Measurements from ENCODE around the gene CNTN5. TPM values are rescaled to one million over a fixed set of nuclear protein-coding genes. Genes with fewer than 3 reads are reported as not detected.

CNTN5 gene
- total RNA-seq, 1 experiment from 2014 or later: not detected

GRCh38 chr11:99229544-99229943 lies 208.8 kb downstream of the CNTN5 start:
- Histone ChIP-seq H4K20me1 (ENCODE audit: insufficient read depth, low read depth, low read length) (no peaks in the 10 kb centered on the region), H3K4me2 (ENCODE audit: low read depth, low read length, poor library complexity, severe bottlenecking) (no peak overlapping the region), H3K36me3 (ENCODE audit: insufficient read depth, low read length) (no peaks in the 10 kb centered on the region), H2AFZ (ENCODE audit: low read length) (no peak overlapping the region), H3K9ac (ENCODE audit: low read length) (no peak overlapping the region), H3K4me3 (ENCODE audit: low read length) (no peak overlapping the region), H3K27me3 (ENCODE audit: low read length) (no peaks in the 10 kb centered on the region), H3K9me2 (replicated peaks; ENCODE audit: insufficient read depth, low read length) (no peaks in the 10 kb centered on the region), H3K9me3 (ENCODE audit: low read length) (peaks cover 60% of the 10 kb centered on the region), H3K79me2 (ENCODE audit: low read length) (no peaks in the 10 kb centered on the region), H3K4me1 (ENCODE audit: low read length) (no peaks in the 10 kb centered on the region), H3K27ac (ENCODE audit: low read length) (no peak overlapping the region)
- DNase-seq: no peak

GRCh38 chr11:99234534-99234933 lies 213.8 kb downstream of the CNTN5 start:
- no peak overlapping the region for H2AFZ ChIP-seq (ENCODE audit: low read length)
- no peaks in the 10 kb centered on the region for H3K79me2 ChIP-seq (ENCODE audit: low read length)
- H3K4me3 ChIP-seq (ENCODE audit: low read length): no peak overlapping the region
- H3K27me3 ChIP-seq (ENCODE audit: low read length): no peaks in the 10 kb centered on the region
- no peaks in the 10 kb centered on the region for H3K36me3 ChIP-seq (ENCODE audit: insufficient read depth, low read length)
- no peaks in the 10 kb centered on the region for H3K9me2 ChIP-seq (replicated peaks; ENCODE audit: insufficient read depth, low read length)
- H3K4me2 ChIP-seq (ENCODE audit: low read depth, low read length, poor library complexity, severe bottlenecking): no peak overlapping the region
- H3K27ac ChIP-seq (ENCODE audit: low read length): no peak overlapping the region
- H4K20me1 ChIP-seq (ENCODE audit: insufficient read depth, low read depth, low read length): no peaks in the 10 kb centered on the region
- peaks cover 59% of the 10 kb centered on the region for H3K9me3 ChIP-seq (ENCODE audit: low read length)
- H3K9ac ChIP-seq (ENCODE audit: low read length): no peak overlapping the region
- no peaks in the 10 kb centered on the region for H3K4me1 ChIP-seq (ENCODE audit: low read length)
- no peak for DNase-seq

- Histone ChIP-seq H3K27me3 (ENCODE audit: low read length) (no peaks in the 10 kb centered on the region), H3K9me3 (ENCODE audit: low read length) (peaks cover 60% of the 10 kb centered on the region), H3K9ac (ENCODE audit: low read length) (no peak overlapping the region), H3K4me1 (ENCODE audit: low read length) (no peaks in the 10 kb centered on the region), H4K20me1 (ENCODE audit: insufficient read depth, low read depth, low read length) (no peaks in the 10 kb centered on the region), H2AFZ (ENCODE audit: low read length) (no peak overlapping the region), H3K79me2 (ENCODE audit: low read length) (no peaks in the 10 kb centered on the region), H3K27ac (ENCODE audit: low read length) (no peak overlapping the region), H3K9me2 (replicated peaks; ENCODE audit: insufficient read depth, low read length) (no peaks in the 10 kb centered on the region), H3K36me3 (ENCODE audit: insufficient read depth, low read length) (no peaks in the 10 kb centered on the region), H3K4me3 (ENCODE audit: low read length) (no peak overlapping the region), H3K4me2 (ENCODE audit: low read depth, low read length, poor library complexity, severe bottlenecking) (no peak overlapping the region)
- no peak for DNase-seq
Observed at GRCh38 chr11:99238401-99238800, 217.7 kb downstream of the CNTN5 start.

- H4K20me1 ChIP-seq (ENCODE audit: insufficient read depth, low read depth, low read length): no peaks in the 10 kb centered on the region
- no peak overlapping the region for H3K9ac ChIP-seq (ENCODE audit: low read length)
- H3K4me3 ChIP-seq (ENCODE audit: low read length): no peak overlapping the region
- no peak for DNase-seq
- H3K36me3 ChIP-seq (ENCODE audit: insufficient read depth, low read length): no peaks in the 10 kb centered on the region
- no peak overlapping the region for H2AFZ ChIP-seq (ENCODE audit: low read length)
- no peaks in the 10 kb centered on the region for H3K79me2 ChIP-seq (ENCODE audit: low read length)
- H3K4me2 ChIP-seq (ENCODE audit: low read depth, low read length, poor library complexity, severe bottlenecking): no peak overlapping the region
- H3K9me3 ChIP-seq (ENCODE audit: low read length): peaks cover 64% of the 10 kb centered on the region
- no peaks in the 10 kb centered on the region for H3K4me1 ChIP-seq (ENCODE audit: low read length)
- no peaks in the 10 kb centered on the region for H3K9me2 ChIP-seq (replicated peaks; ENCODE audit: insufficient read depth, low read length)
- no peaks in the 10 kb centered on the region for H3K27me3 ChIP-seq (ENCODE audit: low read length)
- H3K27ac ChIP-seq (ENCODE audit: low read length): no peak overlapping the region
Observed at GRCh38 chr11:99240192-99241030, 219.7 kb downstream of the CNTN5 start.

- H3K27ac ChIP-seq (ENCODE audit: low read length): no peak overlapping the region
- H3K36me3 ChIP-seq (ENCODE audit: insufficient read depth, low read length): no peaks in the 10 kb centered on the region
- DNase-seq: no peak
- no peaks in the 10 kb centered on the region for H3K79me2 ChIP-seq (ENCODE audit: low read length)
- H3K27me3 ChIP-seq (ENCODE audit: low read length): no peaks in the 10 kb centered on the region
- H3K9me3 ChIP-seq (ENCODE audit: low read length): peaks cover 66% of the 10 kb centered on the region
- H2AFZ ChIP-seq (ENCODE audit: low read length): no peak overlapping the region
- H3K9me2 ChIP-seq (replicated peaks; ENCODE audit: insufficient read depth, low read length): no peaks in the 10 kb centered on the region
- H3K4me1 ChIP-seq (ENCODE audit: low read length): no peaks in the 10 kb centered on the region
- no peak overlapping the region for H3K4me3 ChIP-seq (ENCODE audit: low read length)
- H3K9ac ChIP-seq (ENCODE audit: low read length): no peak overlapping the region
- no peaks in the 10 kb centered on the region for H4K20me1 ChIP-seq (ENCODE audit: insufficient read depth, low read depth, low read length)
- no peak overlapping the region for H3K4me2 ChIP-seq (ENCODE audit: low read depth, low read length, poor library complexity, severe bottlenecking)
Observed at GRCh38 chr11:99241066-99241465, 220.3 kb downstream of the CNTN5 start.

GRCh38 chr11:99244613-99245012 lies 223.9 kb downstream of the CNTN5 start:
- DNase-seq: no peak

GRCh38 chr11:99246199-99246598 lies 225.4 kb downstream of the CNTN5 start:
- Histone ChIP-seq H2AFZ (ENCODE audit: low read length) (no peak overlapping the region), H4K20me1 (ENCODE audit: insufficient read depth, low read depth, low read length) (no peaks in the 10 kb centered on the region), H3K4me3 (ENCODE audit: low read length) (no peak overlapping the region), H3K9me3 (ENCODE audit: low read length) (peaks cover 54% of the 10 kb centered on the region), H3K4me1 (ENCODE audit: low read length) (no peaks in the 10 kb centered on the region), H3K27me3 (ENCODE audit: low read length) (no peaks in the 10 kb centered on the region), H3K4me2 (ENCODE audit: low read depth, low read length, poor library complexity, severe bottlenecking) (no peak overlapping the region), H3K79me2 (ENCODE audit: low read length) (no peaks in the 10 kb centered on the region), H3K36me3 (ENCODE audit: insufficient read depth, low read length) (no peaks in the 10 kb centered on the region), H3K27ac (ENCODE audit: low read length) (no peak overlapping the region), H3K9me2 (replicated peaks; ENCODE audit: insufficient read depth, low read length) (no peaks in the 10 kb centered on the region), H3K9ac (ENCODE audit: low read length) (no peak overlapping the region)
- no peak for DNase-seq

More at GRCh38 chr11:99244613-99245012, 223.9 kb downstream of the CNTN5 start:
- Histone ChIP-seq H3K27me3 (ENCODE audit: low read length) (no peaks in the 10 kb centered on the region), H3K9ac (ENCODE audit: low read length) (no peak overlapping the region), H3K4me2 (ENCODE audit: low read depth, low read length, poor library complexity, severe bottlenecking) (no peak overlapping the region), H3K36me3 (ENCODE audit: insufficient read depth, low read length) (no peaks in the 10 kb centered on the region), H3K4me1 (ENCODE audit: low read length) (no peaks in the 10 kb centered on the region), H3K27ac (ENCODE audit: low read length) (no peak overlapping the region), H4K20me1 (ENCODE audit: insufficient read depth, low read depth, low read length) (no peaks in the 10 kb centered on the region), H2AFZ (ENCODE audit: low read length) (no peak overlapping the region), H3K9me3 (ENCODE audit: low read length) (peaks cover 52% of the 10 kb centered on the region), H3K9me2 (replicated peaks; ENCODE audit: insufficient read depth, low read length) (no peaks in the 10 kb centered on the region), H3K79me2 (ENCODE audit: low read length) (no peaks in the 10 kb centered on the region), H3K4me3 (ENCODE audit: low read length) (no peak overlapping the region)

GRCh38 chr11:99256614-99257013 lies 235.9 kb downstream of the CNTN5 start:
- Histone ChIP-seq H3K9ac (ENCODE audit: low read length) (no peak overlapping the region), H3K9me2 (replicated peaks; ENCODE audit: insufficient read depth, low read length) (no peaks in the 10 kb centered on the region), H3K36me3 (ENCODE audit: insufficient read depth, low read length) (no peaks in the 10 kb centered on the region), H3K27ac (ENCODE audit: low read length) (no peak overlapping the region), H3K79me2 (ENCODE audit: low read length) (no peaks in the 10 kb centered on the region), H2AFZ (ENCODE audit: low read length) (no peak overlapping the region), H3K27me3 (ENCODE audit: low read length) (no peaks in the 10 kb centered on the region), H3K4me1 (ENCODE audit: low read length) (no peaks in the 10 kb centered on the region), H3K9me3 (ENCODE audit: low read length) (peaks cover 44% of the 10 kb centered on the region), H3K4me2 (ENCODE audit: low read depth, low read length, poor library complexity, severe bottlenecking) (no peak overlapping the region), H3K4me3 (ENCODE audit: low read length) (no peak overlapping the region), H4K20me1 (ENCODE audit: insufficient read depth, low read depth, low read length) (no peaks in the 10 kb centered on the region)
- DNase-seq: no peak
